ENCODE measurements around the gene SLC44A3. TPM values are rescaled to one million over a fixed set of nuclear protein-coding genes. Genes with fewer than 3 reads are reported as not detected.

Gene SLC44A3
- total and polyA plus RNA-seq, 5 donors, result 2.2 to 6.5 (median 5.2) TPM

- H3K27ac ChIP-seq (ENCODE audit: low read length), result peak overlapping the region; percentile 6
- no peaks in the 10 kb centered on the region for H3K9me3 ChIP-seq (ENCODE audit: control insufficient read depth, low read length)
- WGBS, result 19% methylated on average over 7 of the region's 7 CpGs
- no peaks in the 10 kb centered on the region for H3K27me3 ChIP-seq (ENCODE audit: control insufficient read depth, insufficient read depth)
- ATAC-seq (peak; percentile 74 to 83), DNase-seq (peak; percentile 33 to 74 (median 66))
- peaks cover 7% of the 10 kb centered on the region for H3K4me1 ChIP-seq (ENCODE audit: control insufficient read depth, insufficient read depth, low read length)
- intact Hi-C loops (cut with DNase I), result loop anchor here in 2 of 4 donors (5.0 to 10.0 kb wide), 4 partner anchors 137 to 317 kb away; no protein-coding TSS in a partner anchor
- H3K4me3 ChIP-seq (ENCODE audit: low read length), result peak overlapping the region; percentile 8
Measured at GRCh38 chr1:94801919-94802546, 18.1 kb upstream of the SLC44A3 start.

- no peak for ATAC-seq
- Histone ChIP-seq H3K27ac (ENCODE audit: low read length) (peak overlapping the region; percentile 64), H3K9me3 (ENCODE audit: control insufficient read depth, low read length) (no peaks in the 10 kb centered on the region), H3K4me1 (ENCODE audit: control insufficient read depth, insufficient read depth, low read length) (peaks cover 7% of the 10 kb centered on the region), H3K27me3 (ENCODE audit: control insufficient read depth, insufficient read depth) (no peaks in the 10 kb centered on the region), H3K4me3 (ENCODE audit: low read length) (no peak overlapping the region)
- intact Hi-C loops (cut with DNase I), result loop anchor here in 2 of 4 donors (5.0 to 10.0 kb wide), 4 partner anchors 138 to 318 kb away; no protein-coding TSS in a partner anchor
- DNase-seq, result no peak
- WGBS, result 69% methylated on average over 3 of the region's 3 CpGs
Measured at GRCh38 chr1:94803106-94803505, 17.1 kb upstream of the SLC44A3 start.

- ATAC-seq, result peak; percentile 70 to 82
- 44% methylated on average over 8 of the region's 8 CpGs for WGBS
- Histone ChIP-seq H3K27me3 (ENCODE audit: control insufficient read depth, insufficient read depth) (no peaks in the 10 kb centered on the region), H3K27ac (ENCODE audit: low read length) (peak overlapping the region; percentile 72), H3K9me3 (ENCODE audit: control insufficient read depth, low read length) (no peaks in the 10 kb centered on the region), H3K4me3 (ENCODE audit: low read length) (no peak overlapping the region), H3K4me1 (ENCODE audit: control insufficient read depth, insufficient read depth, low read length) (peaks cover 7% of the 10 kb centered on the region)
- intact Hi-C loops (cut with DNase I), result loop anchor here in 2 of 4 donors (5.0 to 10.0 kb wide), 4 partner anchors 139 to 319 kb away; no protein-coding TSS in a partner anchor
- peak in 1 of 3 donors; percentile 66 for DNase-seq
Measured at GRCh38 chr1:94803517-94804441, 16.4 kb upstream of the SLC44A3 start.

GRCh38 chr1:94804442-94804837, 15.7 kb upstream of the SLC44A3 start:
- no peak overlapping the region for H3K27ac ChIP-seq (ENCODE audit: low read length)
- intact Hi-C loops (cut with DNase I), result loop anchor here in 2 of 4 donors (5.0 to 10.0 kb wide), 4 partner anchors 140 to 320 kb away; no protein-coding TSS in a partner anchor

GRCh38 chr1:94805912-94806311, 14.2 kb upstream of the SLC44A3 start:
- H3K27me3 ChIP-seq (ENCODE audit: control insufficient read depth, insufficient read depth), result no peaks in the 10 kb centered on the region
- ATAC-seq, result peak in 1 of 2 donors; percentile 49
- H3K9me3 ChIP-seq (ENCODE audit: control insufficient read depth, low read length), result no peaks in the 10 kb centered on the region
- peaks cover 7% of the 10 kb centered on the region for H3K4me1 ChIP-seq (ENCODE audit: control insufficient read depth, insufficient read depth, low read length)
- 12% methylated on average over 4 of the region's 4 CpGs for WGBS
- no peak overlapping the region for H3K27ac ChIP-seq (ENCODE audit: low read length)
- peak; percentile 37 to 72 (median 63) for DNase-seq
- intact Hi-C loops (cut with DNase I), result loop anchor here (5.0 to 10.0 kb wide), 5 partner anchors 141 to 324 kb away; no protein-coding TSS in a partner anchor
- no peak overlapping the region for H3K4me3 ChIP-seq (ENCODE audit: low read length)

More at GRCh38 chr1:94804442-94804837, 15.7 kb upstream of the SLC44A3 start:
- no peak overlapping the region for H3K4me3 ChIP-seq (ENCODE audit: low read length)
- no peaks in the 10 kb centered on the region for H3K9me3 ChIP-seq (ENCODE audit: control insufficient read depth, low read length)
- DNase-seq (peak in 1 of 3 donors; percentile 63), ATAC-seq (no peak)
- no peaks in the 10 kb centered on the region for H3K27me3 ChIP-seq (ENCODE audit: control insufficient read depth, insufficient read depth)
- H3K4me1 ChIP-seq (ENCODE audit: control insufficient read depth, insufficient read depth, low read length), result peaks cover 7% of the 10 kb centered on the region
- WGBS, result 46% methylated on average over 3 of the region's 3 CpGs

- intact Hi-C loops (cut with DNase I), result loop anchor here (5.0 to 10.0 kb wide), 5 partner anchors 142 to 324 kb away; no protein-coding TSS in a partner anchor
- Histone ChIP-seq H3K27me3 (ENCODE audit: control insufficient read depth, insufficient read depth) (no peaks in the 10 kb centered on the region), H3K4me1 (ENCODE audit: control insufficient read depth, insufficient read depth, low read length) (peaks cover 7% of the 10 kb centered on the region), H3K9me3 (ENCODE audit: control insufficient read depth, low read length) (no peaks in the 10 kb centered on the region), H3K4me3 (ENCODE audit: low read length) (no peak overlapping the region), H3K27ac (ENCODE audit: low read length) (no peak overlapping the region)
- no peak for DNase-seq
- WGBS, result 30% methylated on average over 6 of the region's 6 CpGs
- peak in 1 of 2 donors; percentile 9 for ATAC-seq
Measured at GRCh38 chr1:94806441-94806871, 13.7 kb upstream of the SLC44A3 start.

GRCh38 chr1:94807742-94808491, 12.2 kb upstream of the SLC44A3 start:
- Histone ChIP-seq H3K4me3 (ENCODE audit: low read length) (no peak overlapping the region), H3K9me3 (ENCODE audit: control insufficient read depth, low read length) (no peaks in the 10 kb centered on the region), H3K27me3 (ENCODE audit: control insufficient read depth, insufficient read depth) (no peaks in the 10 kb centered on the region), H3K27ac (ENCODE audit: low read length) (no peak overlapping the region), H3K4me1 (ENCODE audit: control insufficient read depth, insufficient read depth, low read length) (peaks cover 3% of the 10 kb centered on the region)
- DNase-seq (no peak), ATAC-seq (no peak)
- intact Hi-C loops (cut with DNase I), result loop anchor here (5.0 to 10.0 kb wide), 5 partner anchors 143 to 326 kb away; no protein-coding TSS in a partner anchor
- WGBS, result 83% methylated on average over 12 of the region's 12 CpGs

GRCh38 chr1:94808669-94809068, 11.5 kb upstream of the SLC44A3 start:
- H3K27ac ChIP-seq (ENCODE audit: low read length), result no peak overlapping the region
- peaks cover 2% of the 10 kb centered on the region for H3K4me1 ChIP-seq (ENCODE audit: control insufficient read depth, insufficient read depth, low read length)
- H3K27me3 ChIP-seq (ENCODE audit: control insufficient read depth, insufficient read depth), result no peaks in the 10 kb centered on the region
- WGBS, result 79% methylated on average over 3 of the region's 3 CpGs
- H3K9me3 ChIP-seq (ENCODE audit: control insufficient read depth, low read length), result no peaks in the 10 kb centered on the region
- no peak overlapping the region for H3K4me3 ChIP-seq (ENCODE audit: low read length)
- no peak for ATAC-seq
- intact Hi-C loops (cut with DNase I), result loop anchor here (5.0 to 10.0 kb wide), 5 partner anchors 144 to 326 kb away; no protein-coding TSS in a partner anchor
- DNase-seq, result no peak

- intact Hi-C loops (cut with DNase I), result no loop called here
- H3K9me3 ChIP-seq (ENCODE audit: control insufficient read depth, low read length), result no peaks in the 10 kb centered on the region
- H3K4me1 ChIP-seq (ENCODE audit: control insufficient read depth, insufficient read depth, low read length), result no peaks in the 10 kb centered on the region
- 76% methylated on average over 4 of the region's 4 CpGs for WGBS
- DNase-seq, result no peak
- ATAC-seq, result no peak
- H3K4me3 ChIP-seq (ENCODE audit: low read length), result no peak overlapping the region
- H3K27me3 ChIP-seq (ENCODE audit: control insufficient read depth, insufficient read depth), result no peaks in the 10 kb centered on the region
- no peak overlapping the region for H3K27ac ChIP-seq (ENCODE audit: low read length)
Measured at GRCh38 chr1:94812985-94813384, 7.2 kb upstream of the SLC44A3 start.

- H3K9me3 ChIP-seq (ENCODE audit: control insufficient read depth, low read length), result no peaks in the 10 kb centered on the region
- no peak overlapping the region for H3K27ac ChIP-seq (ENCODE audit: low read length)
- WGBS, result 57% methylated on average over 1 of the region's 1 CpG
- H3K4me3 ChIP-seq (ENCODE audit: low read length), result no peak overlapping the region
- H3K27me3 ChIP-seq (ENCODE audit: control insufficient read depth, insufficient read depth), result no peaks in the 10 kb centered on the region
- H3K4me1 ChIP-seq (ENCODE audit: control insufficient read depth, insufficient read depth, low read length), result no peaks in the 10 kb centered on the region
- intact Hi-C loops (cut with DNase I), result no loop called here
- no peak for DNase-seq
- ATAC-seq, result no peak
Measured at GRCh38 chr1:94816030-94816429, 4.1 kb upstream of the SLC44A3 start.
